Activated CD8-positive, alpha-beta T cell treated with anti-CD3 and anti-CD28 coated beads for 36 hours (primary cell): Measurements from ENCODE around the gene LY86. TPM values are rescaled to one million over a fixed set of nuclear protein-coding genes. Genes with fewer than 3 reads are reported as not detected.

ENCODE experiments used
- ATAC-seq: fragments of 200-7000 bp; cut with Tn5 transposase; one replicate; pipeline ENCODE4 v1.10.0; 2021; ENCODE audit warnings: mild to moderate bottlenecking, moderate library complexity
- CTCF ChIA-PET: fragments of 350-600 bp; sonication (Branson Sonifier 250); formaldehyde crosslinking; loops from one replicate; lab custom pipeline; 2021; ENCODE audit warnings: antibody characterized with exemption; lab: Charles Lee
- POLR2A ChIA-PET: fragments of 350-600 bp; sonication (Branson Sonifier 250); formaldehyde crosslinking; loops from one replicate; lab custom pipeline; 2021; ENCODE audit warnings: antibody characterized with exemption; lab: Charles Lee
- DNase-seq: peaks from one replicate; pipeline ENCODE4 v3.0.0-alpha.2; 2020
- H3K27ac Mint-ChIP-seq: one replicate; pipeline ENCODE4 v1.8.0; 2021; ENCODE audit warnings: mild to moderate bottlenecking, mixed read lengths
- H3K27me3 Mint-ChIP-seq: one replicate; pipeline ENCODE4 v1.8.0; 2021; ENCODE audit warnings: mixed read lengths
- H3K36me3 Mint-ChIP-seq: one replicate; pipeline ENCODE4 v1.8.0; 2021; ENCODE audit warnings: low read depth, mixed read lengths
- H3K4me1 Mint-ChIP-seq: one replicate; pipeline ENCODE4 v1.8.0; 2021; ENCODE audit warnings: low read depth, mixed read lengths
- H3K4me3 Mint-ChIP-seq: one replicate; pipeline ENCODE4 v1.8.0; 2021; ENCODE audit warnings: mild to moderate bottlenecking, moderate library complexity, mixed read lengths
- H3K9me3 Mint-ChIP-seq: one replicate; pipeline ENCODE4 v1.8.0; 2021; ENCODE audit warnings: mixed read lengths
- CTCF ChIP-seq: fragments of 200-600 bp; IDR thresholded peaks from one replicate; pipeline ENCODE4 v1.8.0; 2022; ENCODE audit warnings: antibody characterized with exemption, mild to moderate bottlenecking
- intact Hi-C: fragments of 100-400 bp; cut with micrococcal nuclease; formaldehyde crosslinking; loops from one replicate; pipeline ENCODE4 v1.10.0; 2022
- total RNA-seq, 2 experiments: library from RNA; stranded (reverse); gene quantifications; one replicate each; pipeline ENCODE4 v1.2.3, GENCODE V29; 2021

The LY86 gene
- total RNA-seq, 2 experiments from 2014 or later, result 0.32 TPM; not detected in 1

DNA sequence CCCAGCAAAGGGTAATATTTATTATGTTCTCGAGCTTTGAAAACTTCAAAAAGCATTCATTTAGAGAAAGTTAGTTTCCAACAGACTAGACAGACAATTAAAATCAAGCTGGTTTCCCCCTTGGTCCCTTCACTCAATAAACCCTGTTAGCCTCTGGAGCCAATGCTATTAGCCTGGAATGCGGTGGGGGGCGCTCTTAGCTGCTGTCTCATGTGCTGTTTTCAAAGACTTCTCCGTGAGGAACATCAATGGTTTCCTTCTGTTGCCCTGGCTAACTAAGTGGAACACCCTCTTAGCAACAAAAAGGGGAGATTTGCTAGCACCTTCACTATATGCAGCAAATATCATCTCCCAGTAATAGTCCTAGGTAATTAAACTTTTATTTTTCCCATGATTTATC is 86.4 kb downstream of the LY86 start:
- TF ChIP-seq CTCF, result no peak
- H3K4me1 Mint-ChIP-seq, result peaks cover 6% of the 10 kb centered on the region
- intact Hi-C loops, result loop anchor here (5.0 kb wide), 1 partner anchor 567 kb away; no protein-coding TSS in a partner anchor
- H3K4me3 Mint-ChIP-seq, result no peak overlapping the region
- DNase-seq, result no peak
- ChIA-PET CTCF (interaction anchor here (1.2 to 4.6 kb wide), 6 partner anchors 9 to 118 kb away, joined by 3 to 71 read pairs (median 10); no protein-coding TSS in a partner anchor), POLR2A (no interaction called here)
- H3K9me3 Mint-ChIP-seq, result no peaks in the 10 kb centered on the region
- no peak for ATAC-seq
- H3K27me3 Mint-ChIP-seq, result no peaks in the 10 kb centered on the region
- H3K27ac Mint-ChIP-seq, result no peak overlapping the region
- H3K36me3 Mint-ChIP-seq, result no peaks in the 10 kb centered on the region

DNA sequence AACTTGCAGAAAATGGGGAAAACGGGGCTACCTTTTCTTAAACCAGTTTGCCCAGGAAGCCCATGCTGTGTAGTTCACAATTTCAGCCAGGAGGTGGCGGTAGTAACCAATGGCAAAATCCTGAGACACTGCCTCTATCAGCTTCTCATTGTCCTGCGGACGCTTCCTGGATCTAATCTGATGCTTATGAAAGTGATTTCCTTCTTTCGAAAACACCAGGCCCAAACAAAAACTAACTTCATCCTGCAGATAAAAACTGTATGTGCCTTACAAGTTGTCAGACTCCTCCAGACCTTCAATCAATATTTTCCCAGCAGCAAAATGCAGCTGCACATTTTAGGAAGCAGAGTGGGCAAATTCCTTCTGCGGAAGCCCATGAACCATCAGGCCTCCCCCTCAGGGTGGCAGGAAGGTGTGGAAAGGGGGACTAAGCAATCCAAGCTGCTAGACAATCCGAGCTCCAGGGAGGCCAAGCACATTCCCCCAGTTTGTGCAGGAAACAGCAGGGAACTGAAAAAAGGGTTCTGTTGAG is 88.5 kb downstream of the LY86 start:
- H3K4me3 Mint-ChIP-seq, result peak overlapping the region; percentile 19
- TF ChIP-seq CTCF, result peak; percentile 98
- ChIA-PET CTCF (interaction anchor here (0.7 to 4.6 kb wide), 37 partner anchors 9 to 603 kb away, joined by 3 to 71 read pairs (median 4); no protein-coding TSS in a partner anchor), POLR2A (interaction anchor here (0.7 to 1.5 kb wide), 2 partner anchors 20 to 117 kb away, joined by 3 read pairs; no protein-coding TSS in a partner anchor)
- H3K36me3 Mint-ChIP-seq, result no peaks in the 10 kb centered on the region
- H3K27ac Mint-ChIP-seq, result no peak overlapping the region
- peak; percentile 87 for DNase-seq
- peaks cover 6% of the 10 kb centered on the region for H3K4me1 Mint-ChIP-seq
- no peaks in the 10 kb centered on the region for H3K27me3 Mint-ChIP-seq
- peak; percentile 93 for ATAC-seq
- intact Hi-C loops, result loop anchor here (5.0 kb wide), 1 partner anchor 565 kb away; no protein-coding TSS in a partner anchor
- H3K9me3 Mint-ChIP-seq, result no peaks in the 10 kb centered on the region

GRCh38 chr6:6678185-6678671 is 89.7 kb downstream of the LY86 start:
- no peak overlapping the region for H3K27ac Mint-ChIP-seq
- POLR2A ChIA-PET, result no interaction called here
- peaks cover 2% of the 10 kb centered on the region for H3K27me3 Mint-ChIP-seq

DNA sequence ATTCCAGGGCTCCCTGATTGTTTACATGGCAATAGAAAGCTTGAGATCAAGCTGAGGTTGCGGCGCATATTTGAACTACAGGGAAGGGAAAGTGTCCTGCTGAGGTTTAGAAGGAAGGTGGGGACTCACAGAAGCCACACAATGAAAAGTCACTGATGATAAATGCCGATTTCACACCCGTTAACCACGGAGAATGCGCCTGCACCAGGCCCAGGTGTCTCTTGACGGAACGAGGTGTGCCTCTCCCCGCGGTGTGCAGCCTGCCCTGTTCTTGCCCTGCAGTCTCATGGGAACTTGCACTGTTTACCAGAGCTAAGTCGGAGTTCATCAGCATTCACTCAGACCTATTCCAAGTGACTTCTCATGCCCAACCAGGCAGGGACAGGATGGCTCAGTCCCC is 90.3 kb downstream of the LY86 start:
- Mint-ChIP-seq H3K4me3 (no peak overlapping the region), H3K27me3 (peaks cover 4% of the 10 kb centered on the region), H3K36me3 (no peaks in the 10 kb centered on the region), H3K4me1 (peaks cover 17% of the 10 kb centered on the region), H3K9me3 (no peaks in the 10 kb centered on the region), H3K27ac (no peak overlapping the region)
- ATAC-seq (no peak), DNase-seq (no peak)
- POLR2A ChIA-PET, result no interaction called here
- CTCF ChIA-PET, result interaction anchor here (3.2 kb wide), 1 partner anchor 564 kb away, joined by 24 read pairs; no protein-coding TSS in a partner anchor
- no peak for TF ChIP-seq CTCF
- intact Hi-C loops, result loop anchor here (5.0 kb wide), 1 partner anchor 563 kb away; no protein-coding TSS in a partner anchor

More at GRCh38 chr6:6678185-6678671, 89.7 kb downstream of the LY86 start:
- CTCF ChIA-PET, result interaction anchor here (2.3 to 4.6 kb wide), 3 partner anchors 16 to 565 kb away, joined by 20 to 71 read pairs (median 24); no protein-coding TSS in a partner anchor
- Mint-ChIP-seq H3K4me1 (peaks cover 11% of the 10 kb centered on the region), H3K4me3 (no peak overlapping the region), H3K9me3 (no peaks in the 10 kb centered on the region), H3K36me3 (no peaks in the 10 kb centered on the region)
- no peak for DNase-seq
- intact Hi-C loops, result loop anchor here (5.0 kb wide), 1 partner anchor 564 kb away; no protein-coding TSS in a partner anchor
- TF ChIP-seq CTCF, result no peak
- no peak for ATAC-seq

- ChIA-PET CTCF (no interaction called here), POLR2A (no interaction called here)
- H3K4me3 Mint-ChIP-seq, result no peak overlapping the region
- intact Hi-C loops, result loop anchor here (5.0 kb wide), 1 partner anchor 563 kb away; no protein-coding TSS in a partner anchor
- no peaks in the 10 kb centered on the region for H3K36me3 Mint-ChIP-seq
- ATAC-seq (no peak), DNase-seq (no peak)
- no peak overlapping the region for H3K27ac Mint-ChIP-seq
- TF ChIP-seq CTCF, result no peak
- no peaks in the 10 kb centered on the region for H3K9me3 Mint-ChIP-seq
- peaks cover 4% of the 10 kb centered on the region for H3K27me3 Mint-ChIP-seq
- peaks cover 25% of the 10 kb centered on the region for H3K4me1 Mint-ChIP-seq
Observed at GRCh38 chr6:6679633-6680032, 91.1 kb downstream of the LY86 start.
